Measurements from ENCODE around the gene RPS27A.

GRCh38 chr2:55231546-55232083 is 873 bp upstream of the RPS27A start:
- TF ChIP-seq, protein P1, sequence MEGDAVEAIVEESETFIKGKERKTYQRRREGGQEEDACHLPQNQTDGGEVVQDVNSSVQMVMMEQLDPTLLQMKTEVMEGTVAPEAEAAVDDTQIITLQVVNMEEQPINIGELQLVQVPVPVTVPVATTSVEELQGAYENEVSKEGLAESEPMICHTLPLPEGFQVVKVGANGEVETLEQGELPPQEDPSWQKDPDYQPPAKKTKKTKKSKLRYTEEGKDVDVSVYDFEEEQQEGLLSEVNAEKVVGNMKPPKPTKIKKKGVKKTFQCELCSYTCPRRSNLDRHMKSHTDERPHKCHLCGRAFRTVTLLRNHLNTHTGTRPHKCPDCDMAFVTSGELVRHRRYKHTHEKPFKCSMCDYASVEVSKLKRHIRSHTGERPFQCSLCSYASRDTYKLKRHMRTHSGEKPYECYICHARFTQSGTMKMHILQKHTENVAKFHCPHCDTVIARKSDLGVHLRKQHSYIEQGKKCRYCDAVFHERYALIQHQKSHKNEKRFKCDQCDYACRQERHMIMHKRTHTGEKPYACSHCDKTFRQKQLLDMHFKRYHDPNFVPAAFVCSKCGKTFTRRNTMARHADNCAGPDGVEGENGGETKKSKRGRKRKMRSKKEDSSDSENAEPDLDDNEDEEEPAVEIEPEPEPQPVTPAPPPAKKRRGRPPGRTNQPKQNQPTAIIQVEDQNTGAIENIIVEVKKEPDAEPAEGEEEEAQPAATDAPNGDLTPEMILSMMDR (IDR thresholded peaks at IDR 0.05; ENCODE audit: low read depth, low read length): no peak
- TF ChIP-seq, protein P2, sequence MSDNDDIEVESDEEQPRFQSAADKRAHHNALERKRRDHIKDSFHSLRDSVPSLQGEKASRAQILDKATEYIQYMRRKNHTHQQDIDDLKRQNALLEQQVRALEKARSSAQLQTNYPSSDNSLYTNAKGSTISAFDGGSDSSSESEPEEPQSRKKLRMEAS (IDR thresholded peaks at IDR 0.05; ENCODE audit: low read depth, low read length): no peak
- no peak for TF ChIP-seq POLR2A (IDR thresholded peaks at IDR 0.05; ENCODE audit: extremely low read depth, insufficient read length)
- no peak for TF ChIP-seq MYC (IDR thresholded peaks at IDR 0.05; ENCODE audit: low read depth, low read length)

All from NB4 (cell line).